T-helper 17 cell (primary cell): ENCODE measurements around the gene PKNOX1. TPM values are rescaled to one million over a fixed set of nuclear protein-coding genes. Genes with fewer than 3 reads are reported as not detected.
"Not testable (repeated sequence)": the region's sequence is repeated elsewhere in the genome, so short reads cannot be mapped to it uniquely, and the experiment has no call there.

Experiments
- ATAC-seq: fragments of 150-1000 bp; cut with Tn5 transposase; 2 replicates; pipeline ENCODE4 v1.10.0; 2021; ENCODE audit warnings: mild to moderate bottlenecking, moderate library complexity
- DNase-seq, 3 donors: peaks; one replicate each; pipeline versions ENCODE4 v3.0.0 to v3.0.0-alpha.2; 2020 to 2021
- H3K9me3 ChIP-seq: one replicate; pipeline ENCODE4 v1.7.0; 2013; ENCODE audit warnings: low read length, mild to moderate bottlenecking; ENCODE audit not compliant: control insufficient read depth, poor library complexity, severe bottlenecking
- H3K27ac Mint-ChIP-seq: one replicate; pipeline ENCODE4 v1.8.0; 2022; ENCODE audit warnings: mild to moderate bottlenecking, moderate library complexity, mixed read lengths
- H3K27me3 Mint-ChIP-seq: one replicate; pipeline ENCODE4 v1.8.0; 2022; ENCODE audit warnings: mixed read lengths
- H3K36me3 Mint-ChIP-seq: one replicate; pipeline ENCODE4 v1.8.0; 2022; ENCODE audit warnings: low read depth, mixed read lengths
- H3K4me1 Mint-ChIP-seq: one replicate; pipeline ENCODE4 v1.8.0; 2022; ENCODE audit warnings: mild to moderate bottlenecking, mixed read lengths
- H3K4me3 Mint-ChIP-seq: one replicate; pipeline ENCODE4 v1.8.0; 2022; ENCODE audit warnings: mild to moderate bottlenecking, moderate library complexity, mixed read lengths
- total RNA-seq, 4 donors: library from RNA in 2 of 4; stranded (reverse) in 2 of 4; gene quantifications; one replicate each; pipeline ENCODE4 v1.2.3 and lab custom pipeline; 2022 to 2026

PKNOX1 gene
- total RNA-seq, 2 donors from 2014 or later = 11.5 to 15.3 TPM

- H3K27ac Mint-ChIP-seq, ATAC-seq, H3K4me3 Mint-ChIP-seq, H3K36me3 Mint-ChIP-seq, H3K9me3 ChIP-seq, H3K27me3 Mint-ChIP-seq, DNase-seq, H3K4me1 Mint-ChIP-seq: not testable (repeated sequence)
Observed at GRCh38 chr21:43075170-43076022, 101.0 kb downstream of the PKNOX1 start, which contains the start of gene CBS. Gene CBS (minus strand): TSS chr21:43075835. CDS start chr21:43072193, 3,642 bp downstream.

- not testable (repeated sequence) for H3K9me3 ChIP-seq, H3K27ac Mint-ChIP-seq, ATAC-seq, H3K4me3 Mint-ChIP-seq, H3K27me3 Mint-ChIP-seq, H3K36me3 Mint-ChIP-seq, H3K4me1 Mint-ChIP-seq, DNase-seq
Observed at GRCh38 chr21:43076023-43076637, 101.8 kb downstream of the PKNOX1 start.

- H3K27ac Mint-ChIP-seq = not testable (repeated sequence)
Observed at GRCh38 chr21:43076643-43077042, 102.3 kb downstream of the PKNOX1 start.

GRCh38 chr21:43082587-43083300 is 108.4 kb downstream of the PKNOX1 start:
- H3K27ac Mint-ChIP-seq, H3K4me3 Mint-ChIP-seq, H3K27me3 Mint-ChIP-seq: not testable (repeated sequence)

More at GRCh38 chr21:43076643-43077042, 102.3 kb downstream of the PKNOX1 start:
- not testable (repeated sequence) for H3K4me3 Mint-ChIP-seq, H3K9me3 ChIP-seq, ATAC-seq, H3K27me3 Mint-ChIP-seq, DNase-seq, H3K4me1 Mint-ChIP-seq, H3K36me3 Mint-ChIP-seq

More at GRCh38 chr21:43082587-43083300, 108.4 kb downstream of the PKNOX1 start:
- not testable (repeated sequence) for H3K9me3 ChIP-seq, ATAC-seq, DNase-seq, H3K36me3 Mint-ChIP-seq, H3K4me1 Mint-ChIP-seq

Other genes with a start within 250 kb of the PKNOX1 start
- 10 to 100 TPM; 15.4 to 23.5 TPM for gene WDR4, start 95.0 kb upstream of the PKNOX1 start, total RNA-seq
- 10 to 100 TPM; 17.8 to 18.0 TPM for gene NDUFV3, start 81.3 kb upstream of the PKNOX1 start, total RNA-seq
- gene ERVH48-1, start 48.9 kb upstream of the PKNOX1 start, total RNA-seq = not detected
- gene CBS, start 101.3 kb downstream of the PKNOX1 start, total RNA-seq = under 1 TPM in 1 of 2 donors, not detected in 1; 0.37 TPM
- gene U2AF1, start 133.0 kb downstream of the PKNOX1 start, total RNA-seq = 100 to 1,000 TPM in 1 of 2 donors, 10 to 100 TPM in 1; 62.3 to 115 TPM
- gene CRYAA, start 194.4 kb downstream of the PKNOX1 start, total RNA-seq = not detected